ENCODE data around the gene TTYH2. TPM values are rescaled to one million over a fixed set of nuclear protein-coding genes. Genes with fewer than 3 reads are reported as not detected.

TTYH2 gene
- total RNA-seq, 3 donors from 2014 or later (not counting 1 experiment from before 2014, with no cell fraction given) = 4.3 to 7.9 (median 4.8) TPM

- Mint-ChIP-seq H3K4me3 (peak overlapping the region; percentile 47), H3K9me3 (no peaks in the 10 kb centered on the region), H3K4me1 (peaks cover 47 to 48% of the 10 kb centered on the region in 2 donors), H3K27me3 (ENCODE audit: low read depth in 2 of 2) (no peaks in the 10 kb centered on the region), H3K27ac (peak overlapping the region; percentile 43 to 77), H3K36me3 (no peaks in the 10 kb centered on the region)
- DNase-seq (peak; percentile 71 to 90), ATAC-seq (peak; percentile 65 to 81 (median 66))
- no peaks in the 10 kb centered on the region for H3K9me3 ChIP-seq (ENCODE audit: control insufficient read depth, insufficient read depth, low read length)
- H3K4me3 ChIP-seq (ENCODE audit: low read length) = no peak overlapping the region
- intact Hi-C loops (cut with micrococcal nuclease) = loop anchor here (1.0 to 5.0 kb wide), 3 partner anchors 72 to 247 kb away; no protein-coding TSS in a partner anchor
- peak; percentile 89 for TF ChIP-seq CTCF (IDR thresholded peaks at IDR 0.05)
- H3K27ac ChIP-seq (ENCODE audit: low read length) = no peak overlapping the region
- WGBS (ENCODE audit: insufficient coverage) = 61% methylated on average over 18 of the region's 18 CpGs
- H3K36me3 ChIP-seq (ENCODE audit: control insufficient read depth, insufficient read depth, low read length) = peaks cover 31% of the 10 kb centered on the region
- H3K4me1 ChIP-seq (ENCODE audit: control insufficient read depth, insufficient read depth, low read length) = peaks cover 62% of the 10 kb centered on the region
- no peaks in the 10 kb centered on the region for H3K27me3 ChIP-seq (ENCODE audit: control insufficient read depth, insufficient read depth, low read length)
Measured at GRCh38 chr17:74210191-74211140, 2.9 kb upstream of the TTYH2 start.

- Mint-ChIP-seq H3K27ac (peak overlapping the region; percentile 68 to 91), H3K36me3 (no peaks in the 10 kb centered on the region), H3K27me3 (ENCODE audit: low read depth in 2 of 2) (no peaks in the 10 kb centered on the region), H3K9me3 (no peaks in the 10 kb centered on the region), H3K4me1 (peaks cover 39 to 41% of the 10 kb centered on the region in 2 donors), H3K4me3 (peak overlapping the region; percentile 88)
- Histone ChIP-seq H3K36me3 (ENCODE audit: control insufficient read depth, insufficient read depth, low read length) (peaks cover 29% of the 10 kb centered on the region), H3K27ac (ENCODE audit: low read length) (no peak overlapping the region), H3K4me1 (ENCODE audit: control insufficient read depth, insufficient read depth, low read length) (peaks cover 62% of the 10 kb centered on the region), H3K9me3 (ENCODE audit: control insufficient read depth, insufficient read depth, low read length) (no peaks in the 10 kb centered on the region), H3K4me3 (ENCODE audit: low read length) (no peak overlapping the region), H3K27me3 (ENCODE audit: control insufficient read depth, insufficient read depth, low read length) (no peaks in the 10 kb centered on the region)
- intact Hi-C loops (cut with micrococcal nuclease) = loop anchor here (5.0 kb wide), 2 partner anchors 71 to 146 kb away; no protein-coding TSS in a partner anchor
- no peak for TF ChIP-seq CTCF (IDR thresholded peaks at IDR 0.05)
- DNase-seq = no peak
- 93% methylated on average over 14 of the region's 14 CpGs for WGBS (ENCODE audit: insufficient coverage)
- ATAC-seq = no peak
Measured at GRCh38 chr17:74211141-74211911, 2.0 kb upstream of the TTYH2 start.

GRCh38 chr17:74211912-74212208 is 1.5 kb upstream of the TTYH2 start:
- H3K27ac Mint-ChIP-seq = peak overlapping the region; percentile 68 to 91
- 86% methylated on average over 8 of the region's 8 CpGs for WGBS (ENCODE audit: insufficient coverage)

More at GRCh38 chr17:74211912-74212208, 1.5 kb upstream of the TTYH2 start:
- H3K4me1 Mint-ChIP-seq = peaks cover 36 to 38% of the 10 kb centered on the region in 2 donors
- H3K4me3 Mint-ChIP-seq = peak overlapping the region; percentile 88
- Histone ChIP-seq H3K27me3 (ENCODE audit: control insufficient read depth, insufficient read depth, low read length) (no peaks in the 10 kb centered on the region), H3K9me3 (ENCODE audit: control insufficient read depth, insufficient read depth, low read length) (no peaks in the 10 kb centered on the region), H3K4me1 (ENCODE audit: control insufficient read depth, insufficient read depth, low read length) (peaks cover 58% of the 10 kb centered on the region), H3K36me3 (ENCODE audit: control insufficient read depth, insufficient read depth, low read length) (peaks cover 29% of the 10 kb centered on the region), H3K4me3 (ENCODE audit: low read length) (peak overlapping the region; percentile 51), H3K27ac (ENCODE audit: low read length) (no peak overlapping the region)
- no peaks in the 10 kb centered on the region for H3K27me3 Mint-ChIP-seq (ENCODE audit: low read depth in 2 of 2)
- TF ChIP-seq CTCF (IDR thresholded peaks at IDR 0.05) = no peak
- intact Hi-C loops (cut with micrococcal nuclease) = loop anchor here (5.0 kb wide), 2 partner anchors 70 to 145 kb away; no protein-coding TSS in a partner anchor
- ATAC-seq (no peak), DNase-seq (peak in 1 of 2 donors; percentile 25)
- no peaks in the 10 kb centered on the region for H3K36me3 Mint-ChIP-seq
- no peaks in the 10 kb centered on the region for H3K9me3 Mint-ChIP-seq

All from natural killer cell (primary cell).